ENCODE data around the gene CFAP97D2.

- TF ChIP-seq CTCF (optimal IDR thresholded peaks at IDR 0.05 in 1 of 3, IDR thresholded peaks at IDR 0.05 in 1 of 3, conservative IDR thresholded peaks at IDR 0.05 in 1 of 3; ENCODE audit: extremely low read depth in 1 of 3, insufficient read depth in 2 of 3, low read length in 3 of 3) (no peak), EZH2 (IDR thresholded peaks at IDR 0.05; ENCODE audit: low read length) (no peak)
Measured at GRCh38 chr13:114237415-114238112, 58.5 kb downstream of the CFAP97D2 start.

Measured in keratinocyte (primary cell).